GM21360 (cell line): ENCODE data around the gene BET1.
"Not testable (repeated sequence)": the region's sequence is repeated elsewhere in the genome, so short reads cannot be mapped to it uniquely, and the experiment has no call there.

ENCODE experiments used
- ATAC-seq: cut with Tn5 transposase; IDR thresholded peaks from one replicate; pipeline ENCODE4 v1.9.1; 2021; ENCODE audit warnings: mild to moderate bottlenecking, moderate library complexity; ENCODE audit not compliant: unreplicated experiment

Gene BET1, protein sequence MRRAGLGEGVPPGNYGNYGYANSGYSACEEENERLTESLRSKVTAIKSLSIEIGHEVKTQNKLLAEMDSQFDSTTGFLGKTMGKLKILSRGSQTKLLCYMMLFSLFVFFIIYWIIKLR

DNA sequence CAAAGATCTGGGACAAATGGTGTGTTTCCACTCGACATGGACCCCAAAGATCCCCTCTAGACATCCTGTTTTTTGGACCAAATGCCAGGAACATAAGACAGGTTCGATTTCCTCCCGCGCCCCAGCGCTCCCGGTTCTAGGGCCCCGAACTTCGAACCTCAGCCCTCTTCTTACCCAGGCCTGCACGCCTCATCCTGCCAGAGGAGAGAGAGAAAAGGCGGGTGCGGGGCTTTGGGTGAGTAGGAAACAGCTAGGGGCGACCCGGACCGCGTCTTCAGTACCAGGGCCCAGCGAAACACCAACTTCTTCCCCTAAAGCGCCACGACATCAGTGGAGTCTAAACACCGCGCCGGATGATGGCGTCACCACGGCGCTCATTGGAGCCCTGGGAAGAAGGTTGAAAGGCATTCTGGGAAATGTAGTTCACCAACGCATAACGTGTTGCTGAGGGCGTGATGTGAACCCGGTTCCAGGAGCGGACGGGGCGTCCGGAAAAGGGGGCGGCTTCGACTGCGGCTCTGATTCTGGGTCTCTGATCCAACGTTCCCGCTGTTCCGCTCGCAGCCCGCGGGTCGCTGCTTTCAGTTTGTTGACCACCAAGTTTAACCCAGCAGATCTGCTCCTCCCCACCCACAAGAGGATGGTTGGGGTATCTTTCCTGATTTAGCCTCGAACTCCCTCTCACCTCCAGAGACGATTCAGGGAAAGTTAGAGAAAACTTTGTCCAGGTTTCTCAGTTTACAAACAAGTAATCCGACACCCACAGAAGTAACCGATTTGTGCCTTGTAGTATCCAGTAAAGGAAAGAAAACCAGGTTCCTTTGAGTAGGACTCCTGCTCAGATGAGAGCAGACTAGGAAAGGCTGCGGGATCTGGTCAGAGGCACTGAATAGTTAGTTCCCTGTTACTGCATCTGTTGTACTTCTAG lies at the start of gene BET1:
Gene BET1, minus strand, starts transcription at position 332 of the 928 bp plus-strand sequence. Its CDS starts 139 bp downstream, at position 193.
- peak; percentile 93 for ATAC-seq

DNA sequence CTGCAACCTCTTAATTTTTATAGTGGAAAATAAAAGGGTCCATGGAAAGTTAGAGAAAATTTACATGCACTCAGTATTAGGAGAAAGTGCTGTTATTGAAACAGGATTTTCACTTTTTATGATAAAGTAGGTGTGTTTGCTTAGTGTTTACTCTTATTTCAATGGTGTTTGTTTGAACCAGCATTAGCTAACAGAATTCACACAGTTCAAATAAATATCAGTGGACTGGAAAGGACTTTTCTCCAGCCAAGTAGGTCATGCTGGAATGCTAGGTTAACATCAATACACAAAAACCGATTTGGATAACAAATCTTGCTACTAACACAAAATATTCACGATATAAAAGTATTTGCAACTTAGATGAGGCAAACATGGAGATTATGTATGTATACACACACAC lies 49.4 kb upstream of the BET1 start:
- ATAC-seq, result no peak

DNA sequence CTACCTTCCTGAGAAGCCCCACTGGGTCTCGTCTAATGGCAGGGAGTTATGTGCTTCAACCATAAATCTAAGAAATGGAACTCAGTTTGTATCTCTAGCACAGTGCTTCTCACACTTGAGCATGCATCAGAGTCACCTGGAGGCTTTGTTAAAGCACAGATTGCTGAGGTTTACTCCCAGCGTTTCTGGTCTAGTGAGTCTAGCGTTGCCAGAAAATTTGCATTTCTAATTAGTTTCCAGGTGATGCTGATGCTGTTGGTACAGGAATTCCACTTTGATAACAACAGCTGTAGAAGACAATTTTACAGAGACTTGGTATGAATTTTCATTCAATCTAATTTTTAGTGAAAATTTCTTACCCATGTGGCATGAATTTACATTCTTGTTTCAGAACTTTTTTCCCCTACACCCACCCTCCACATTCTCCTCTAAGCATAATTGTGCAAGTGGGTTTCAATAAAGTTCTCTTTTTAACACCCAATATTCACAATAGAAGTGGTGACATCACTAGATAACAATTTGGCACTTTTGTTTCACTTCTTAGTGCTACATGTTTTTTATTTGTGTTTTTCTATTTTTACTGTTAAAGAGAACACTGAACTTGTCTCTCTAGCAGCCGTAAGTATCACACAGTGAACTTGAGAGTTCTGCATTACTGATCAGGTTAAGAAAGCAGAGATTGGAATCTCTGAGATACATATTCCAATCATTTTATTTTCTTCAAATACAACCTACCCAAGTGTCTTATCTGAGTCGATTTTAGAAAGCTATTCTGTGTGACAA lies 48.4 kb upstream of the BET1 start:
- ATAC-seq, result peak; percentile 43

DNA sequence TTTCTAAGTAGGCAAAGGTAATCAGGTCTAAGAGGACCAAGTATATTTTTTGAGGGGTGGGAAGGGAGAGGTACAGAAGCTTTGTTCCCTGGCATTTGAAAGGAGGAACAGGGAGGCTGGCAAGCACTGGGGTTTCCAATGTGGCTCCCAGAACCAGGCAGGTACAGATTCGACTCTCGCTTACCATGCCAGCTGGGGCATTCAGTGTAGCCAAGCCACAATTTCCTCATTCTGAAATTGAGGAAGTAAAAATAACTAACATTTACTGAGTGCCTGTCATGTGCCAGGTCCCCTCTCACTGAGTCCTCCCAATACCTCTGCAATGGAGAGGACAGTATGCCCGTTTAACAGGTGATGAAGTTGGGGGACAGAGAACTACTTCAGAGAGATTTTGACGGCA lies 45.9 kb upstream of the BET1 start:
- peak; percentile 84 for ATAC-seq

DNA sequence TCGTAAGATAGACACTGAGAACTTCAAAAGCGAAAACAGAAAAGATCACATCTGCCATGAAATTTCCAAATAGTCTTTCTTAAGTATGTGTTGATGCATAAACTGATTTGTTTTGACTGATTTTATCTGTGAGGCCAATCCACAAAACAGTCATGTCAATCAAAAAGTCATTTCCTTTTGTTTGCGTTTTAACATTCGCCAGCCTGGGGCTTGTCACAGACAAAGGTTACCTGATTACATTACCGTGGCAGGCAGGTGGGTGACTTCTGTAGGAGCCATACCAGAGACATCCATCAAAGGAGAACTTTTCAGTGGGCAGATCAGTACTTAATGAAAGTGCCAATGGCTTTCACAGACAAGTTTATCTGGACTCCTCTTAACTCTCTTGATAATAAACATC lies 45.5 kb upstream of the BET1 start:
- no peak for ATAC-seq

DNA sequence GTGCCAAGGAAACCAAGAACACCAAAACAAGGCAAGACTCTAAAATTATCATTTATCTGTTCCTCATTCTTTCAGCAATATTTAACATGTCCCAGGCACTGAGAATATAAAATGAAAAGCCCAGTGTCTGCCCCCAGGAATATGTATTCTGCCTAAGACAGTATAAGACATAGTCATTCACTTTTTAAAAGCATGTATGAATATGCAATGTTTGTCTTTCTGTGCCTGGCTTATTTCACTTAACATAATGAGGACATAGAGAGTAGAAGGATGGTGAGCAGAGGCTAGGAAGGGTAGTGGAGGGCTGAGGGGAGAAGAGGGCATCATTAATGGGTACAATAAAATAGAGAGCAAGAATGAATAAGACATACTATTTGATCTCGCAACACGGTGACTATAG lies 44.6 kb upstream of the BET1 start:
- no peak for ATAC-seq

DNA sequence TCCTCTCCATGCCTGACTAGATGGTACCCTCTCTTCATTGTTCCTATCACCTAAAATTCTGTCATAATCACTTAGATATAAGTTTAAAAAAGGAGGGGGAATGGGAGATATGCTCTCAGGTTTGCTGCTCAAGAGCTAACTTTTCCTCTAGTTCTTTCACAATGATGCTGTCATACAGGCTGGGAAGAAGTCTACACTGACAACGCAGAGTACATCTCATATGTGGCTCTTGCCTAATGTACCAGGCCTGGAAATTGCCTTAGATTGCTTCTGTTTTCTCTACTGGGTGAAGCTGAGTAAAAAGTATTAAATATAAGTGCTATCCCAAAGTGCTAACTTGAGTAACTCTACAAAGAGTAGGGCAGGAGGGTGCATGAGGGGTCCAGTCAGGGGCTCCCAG lies 43.8 kb upstream of the BET1 start:
- ATAC-seq, result no peak

DNA sequence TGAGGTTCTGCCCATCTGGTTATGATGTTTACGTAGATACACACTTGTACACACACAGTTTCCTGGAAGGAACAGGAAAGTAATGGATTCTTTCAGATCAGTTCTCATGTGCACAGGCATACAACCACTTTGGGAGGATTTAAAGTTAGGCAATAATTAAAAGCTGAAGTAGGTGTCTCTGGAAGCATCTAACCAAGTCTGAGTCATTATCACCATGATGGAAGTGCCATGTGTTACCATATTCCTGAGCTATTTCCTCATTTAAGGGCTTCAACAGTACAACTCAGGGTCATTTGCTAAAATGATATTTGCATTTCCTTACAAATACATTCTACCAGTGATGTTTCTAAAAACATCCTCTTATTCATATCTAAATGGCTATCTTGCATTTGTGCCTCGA lies 41.4 kb upstream of the BET1 start:
- ATAC-seq, result no peak

DNA sequence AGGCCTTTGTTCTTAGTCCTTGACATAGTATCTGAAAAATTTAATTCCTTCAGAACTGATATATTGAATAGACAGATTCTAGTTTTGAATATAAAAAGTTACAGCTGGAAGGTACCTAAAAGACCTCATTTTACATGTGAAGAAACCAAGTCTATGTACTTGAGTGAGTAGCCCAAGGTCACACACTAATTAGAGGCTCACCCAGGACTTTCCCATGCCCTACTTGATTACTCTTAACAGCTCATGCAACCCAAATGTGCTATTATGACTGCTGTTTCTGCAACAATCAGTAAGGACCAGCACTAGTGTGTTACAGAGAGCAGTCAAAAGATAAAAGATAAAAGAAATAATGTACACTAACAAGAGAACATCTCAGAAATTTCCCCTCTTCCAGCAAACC lies 40.7 kb upstream of the BET1 start:
- ATAC-seq, result no peak

DNA sequence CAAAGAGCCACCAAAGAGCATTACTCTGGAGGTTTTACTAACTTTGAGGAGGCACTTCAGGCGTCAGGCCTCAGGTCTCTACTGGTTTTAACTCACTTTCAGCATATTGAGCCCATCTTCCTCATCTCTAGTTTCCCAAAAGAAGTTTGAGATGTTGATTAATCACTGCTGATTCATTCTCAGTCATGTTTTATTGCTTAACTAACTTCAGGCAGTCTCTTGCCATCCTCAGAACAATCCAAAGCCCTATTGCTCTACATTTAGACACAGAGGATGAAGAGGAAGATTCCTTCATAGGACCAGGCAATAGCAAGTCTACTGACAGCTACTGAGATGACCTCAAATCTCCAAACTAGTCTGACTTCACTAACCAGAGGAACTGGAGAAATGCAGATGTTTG lies 39.1 kb upstream of the BET1 start:
- ATAC-seq, result no peak

DNA sequence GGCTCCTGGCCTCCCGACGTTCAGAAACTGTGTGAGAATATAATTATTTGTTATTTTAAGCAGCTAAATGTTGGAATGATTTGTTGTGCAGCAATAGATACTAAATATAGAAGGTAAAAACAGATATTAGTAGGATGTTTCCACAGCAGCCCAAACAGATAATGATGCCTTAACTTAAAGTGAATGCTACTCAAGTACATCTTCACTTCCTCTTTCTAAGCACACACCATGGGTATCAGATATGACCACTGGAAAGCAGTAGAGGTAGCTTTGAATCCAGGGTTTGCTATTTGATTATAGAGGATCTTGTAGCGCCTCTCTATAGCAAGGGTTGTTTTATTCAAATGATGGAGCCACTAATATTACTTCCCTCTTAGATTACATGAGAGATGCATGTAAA lies 38.2 kb upstream of the BET1 start:
- peak; percentile 73 for ATAC-seq

DNA sequence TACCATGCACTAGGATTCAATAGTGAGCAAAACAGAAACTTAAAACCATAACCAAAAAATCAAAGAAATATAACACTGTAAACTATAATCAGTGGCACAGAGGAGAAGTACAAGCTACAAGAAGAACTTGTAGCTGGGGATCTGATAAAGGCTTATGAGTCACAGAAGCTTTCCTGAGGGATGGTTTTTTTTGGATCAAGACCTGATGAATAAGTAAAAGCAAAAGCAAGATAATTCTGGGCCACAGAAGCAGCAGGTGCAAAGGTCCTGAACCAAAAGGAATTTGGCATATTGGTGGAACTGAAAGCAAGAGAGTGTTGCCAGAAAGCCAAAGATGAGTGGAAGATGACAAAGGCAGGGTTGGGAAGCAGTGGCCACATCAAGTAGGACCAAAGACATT lies 37.4 kb upstream of the BET1 start:
- ATAC-seq, result no peak

DNA sequence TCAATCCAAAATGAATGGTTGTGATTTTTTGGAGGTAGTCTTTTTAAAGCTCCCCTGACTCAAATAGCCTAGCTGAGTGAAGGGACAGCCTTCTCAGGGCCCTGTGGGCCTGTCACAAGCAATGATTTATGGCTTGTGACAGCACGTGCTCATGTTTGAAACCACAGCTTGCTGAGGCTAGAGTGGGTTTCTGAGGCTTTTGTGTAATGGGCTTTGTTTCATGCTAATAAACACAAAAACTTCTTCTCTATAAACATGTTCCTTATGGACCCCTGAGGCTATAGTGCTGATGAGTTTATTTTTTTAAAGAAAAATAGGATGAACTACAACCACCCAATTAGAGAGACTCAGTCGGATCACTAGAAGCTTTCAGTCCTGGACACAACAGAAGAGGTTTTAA lies 36.1 kb upstream of the BET1 start:
- ATAC-seq, result no peak

DNA sequence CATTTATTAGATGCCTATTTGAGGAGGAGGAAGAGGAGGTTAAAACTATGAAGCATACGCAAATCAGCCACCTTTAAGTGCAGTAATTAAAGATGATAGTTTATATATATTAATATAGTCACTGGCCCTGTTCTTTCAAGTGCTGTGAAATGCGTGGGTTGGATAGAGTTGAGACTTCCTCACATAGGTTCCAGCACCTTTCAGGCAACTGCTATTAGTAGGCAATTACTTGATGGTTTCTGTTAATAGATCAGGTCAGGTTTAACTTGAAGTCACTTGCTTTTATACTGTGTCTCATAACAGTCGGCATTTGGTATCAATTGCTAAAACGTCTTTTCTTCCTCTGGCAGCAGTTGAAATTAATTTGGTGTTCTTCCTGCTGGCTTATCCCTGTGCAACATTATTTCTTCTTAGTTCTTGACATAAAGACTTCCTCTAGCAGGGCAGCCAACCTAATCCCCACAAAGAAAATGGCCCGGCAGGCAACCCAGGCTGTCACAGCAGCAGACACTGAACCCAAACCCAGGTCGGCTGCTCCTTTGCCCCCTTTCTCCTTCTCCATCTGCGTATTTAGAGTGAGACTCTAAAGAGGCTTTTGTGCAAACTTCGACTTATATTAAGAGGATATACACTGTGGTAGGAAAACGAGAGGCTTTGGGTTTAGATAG lies 35.3 kb upstream of the BET1 start:
- ATAC-seq, result no peak

DNA sequence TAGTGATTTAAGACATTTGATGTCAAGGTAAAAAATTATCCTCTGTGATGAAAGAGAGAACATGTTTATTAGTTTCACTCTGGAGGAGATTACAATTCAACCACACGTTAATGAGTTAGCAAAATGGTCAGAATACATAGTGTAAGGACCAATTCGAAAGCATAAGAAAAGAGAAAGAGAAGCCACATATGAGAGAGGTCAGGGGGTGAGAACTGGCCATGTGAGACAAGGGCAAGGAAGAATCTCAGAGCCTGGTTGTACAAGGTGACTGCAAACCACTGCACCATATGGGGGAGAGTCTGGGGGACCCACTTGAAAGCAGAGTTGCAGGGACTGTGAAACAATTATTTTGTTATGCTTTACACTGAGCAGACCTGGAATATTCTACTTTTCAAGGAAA lies 27.7 kb upstream of the BET1 start:
- ATAC-seq, result no peak

DNA sequence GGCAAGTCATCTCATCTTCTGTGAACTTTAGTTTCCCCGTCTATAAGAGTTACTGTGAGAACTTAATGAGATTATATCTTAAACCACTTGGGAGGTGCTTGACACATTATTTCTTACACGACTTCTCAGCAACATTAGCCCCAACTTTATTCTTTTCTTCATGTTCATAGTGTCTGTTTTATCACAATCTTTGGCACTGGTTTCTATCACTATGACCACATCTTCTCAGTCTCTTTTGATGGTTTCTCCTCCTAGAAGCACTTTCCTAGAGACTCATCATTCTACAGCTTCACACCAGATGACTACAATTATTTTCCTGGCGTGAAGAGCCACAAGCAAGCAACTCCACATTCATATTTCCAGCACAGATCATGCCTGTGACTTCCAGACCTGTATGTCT lies 26.5 kb upstream of the BET1 start:
- ATAC-seq, result no peak

DNA sequence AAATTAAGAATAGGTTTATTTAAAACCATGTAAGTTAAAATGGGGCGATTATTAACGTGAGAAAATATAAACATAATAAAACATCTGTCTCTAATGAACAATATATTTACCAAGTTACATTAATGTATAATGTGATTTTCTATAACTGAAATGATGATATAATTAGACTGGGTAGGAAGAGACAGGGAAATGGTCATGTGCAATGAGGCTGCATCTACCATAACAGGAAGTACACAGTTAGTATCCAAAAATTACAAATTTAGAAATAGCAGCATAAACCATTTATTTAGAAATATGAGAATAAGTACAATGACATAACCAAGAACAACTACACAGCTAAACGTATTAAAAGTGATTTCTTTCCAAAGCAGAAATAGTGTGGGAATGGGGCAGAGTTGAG lies 25.8 kb upstream of the BET1 start:
- no peak for ATAC-seq

DNA sequence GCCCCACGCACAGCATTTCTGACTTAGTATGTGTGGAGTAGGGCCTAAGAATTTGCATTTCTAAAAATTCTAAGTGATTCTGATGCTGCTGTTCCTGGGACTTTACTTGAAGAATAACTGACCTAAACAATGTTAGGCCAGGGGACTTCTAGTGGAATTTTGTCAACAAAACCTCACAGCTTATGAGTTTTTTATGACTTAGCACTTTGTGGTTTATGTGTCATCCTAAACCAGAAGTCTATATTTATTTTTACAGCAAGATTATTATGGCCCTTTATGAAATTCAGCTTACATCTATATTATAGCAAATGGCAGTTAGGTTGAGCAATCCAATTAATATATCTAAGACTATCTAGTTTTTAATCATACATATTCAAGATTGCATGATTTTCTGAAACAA lies 24.6 kb upstream of the BET1 start:
- ATAC-seq, result no peak

DNA sequence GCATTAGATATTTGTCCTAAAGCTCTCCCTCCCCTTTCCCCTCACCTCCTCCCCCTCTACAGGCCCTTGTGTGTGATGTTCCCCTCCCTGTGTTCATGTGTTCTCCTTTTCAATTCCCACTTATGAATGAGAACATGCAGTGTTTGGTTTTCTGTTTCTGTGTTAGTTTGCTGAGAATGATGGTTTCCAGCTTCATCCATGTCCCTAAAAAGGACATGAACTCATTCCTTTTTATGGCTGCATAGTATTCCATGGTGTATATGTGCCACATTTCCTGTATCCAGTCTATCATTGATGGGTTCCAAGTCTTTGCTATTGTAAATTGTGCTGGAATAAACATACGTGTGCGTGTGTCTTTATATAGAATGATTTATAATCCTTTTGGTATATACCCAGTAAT lies 22.5 kb upstream of the BET1 start:
- ATAC-seq, result not testable (repeated sequence)

DNA sequence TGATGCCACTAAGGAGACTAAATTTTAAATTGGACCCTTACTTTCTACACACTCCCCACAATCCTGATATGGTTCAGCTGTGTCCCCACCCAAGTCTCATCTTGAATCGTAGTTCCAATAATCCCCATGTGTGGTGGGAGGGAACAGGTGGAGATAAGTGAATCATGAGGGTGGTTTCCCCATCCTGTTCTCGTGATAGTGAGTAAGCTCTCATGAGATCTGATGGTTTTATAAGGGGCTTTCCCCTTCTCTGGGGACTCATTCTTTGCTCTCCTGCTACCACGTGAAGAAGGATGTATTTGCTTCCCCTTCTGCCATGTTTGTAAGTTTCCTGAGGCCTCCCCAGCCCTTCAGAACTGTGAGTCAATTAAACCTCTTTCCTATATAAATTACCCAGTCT lies 18.4 kb upstream of the BET1 start:
- ATAC-seq, result no peak

DNA sequence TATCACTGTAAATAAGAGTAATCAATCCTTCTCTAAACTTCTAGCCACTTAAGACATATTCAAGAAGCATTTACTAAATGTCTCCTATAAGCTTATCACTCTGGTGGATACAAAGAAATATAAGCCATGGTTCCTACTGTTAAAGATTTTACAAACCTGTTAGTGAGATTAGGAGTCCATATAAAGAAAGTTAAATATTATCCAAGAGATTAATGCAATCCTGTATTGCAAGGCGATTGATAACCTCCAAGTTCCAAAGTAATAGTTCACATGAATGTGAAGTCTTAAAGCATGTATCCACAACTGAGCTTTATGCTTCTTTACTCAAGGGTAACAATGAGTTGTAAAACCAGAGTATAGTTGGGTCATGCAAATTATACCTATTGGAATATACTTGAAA lies 12.6 kb upstream of the BET1 start:
- no peak for ATAC-seq
